GM19463 (cell line): Measurements from ENCODE around the gene PCNX2.

Source experiments
- ATAC-seq: cut with Tn5 transposase; IDR thresholded peaks from one replicate; pipeline ENCODE4 v1.9.1; 2021; ENCODE audit warnings: mild to moderate bottlenecking, moderate library complexity; ENCODE audit not compliant: unreplicated experiment

The PCNX2 gene

GRCh38 chr1:233237647-233238046 lies 57.9 kb downstream of the PCNX2 start:
- no peak for ATAC-seq

- ATAC-seq, result no peak
Measured at GRCh38 chr1:233233508-233234040, 62.0 kb downstream of the PCNX2 start.

GRCh38 chr1:233230011-233230410 lies 65.5 kb downstream of the PCNX2 start:
- no peak for ATAC-seq

GRCh38 chr1:233229288-233229687 lies 66.2 kb downstream of the PCNX2 start:
- ATAC-seq, result no peak

GRCh38 chr1:233227930-233228465 lies 67.5 kb downstream of the PCNX2 start:
- ATAC-seq, result no peak

GRCh38 chr1:233224311-233224710 lies 71.2 kb downstream of the PCNX2 start:
- no peak for ATAC-seq

GRCh38 chr1:233217832-233218231 lies 77.7 kb downstream of the PCNX2 start:
- no peak for ATAC-seq

- no peak for ATAC-seq
Measured at GRCh38 chr1:233216009-233216408, 79.5 kb downstream of the PCNX2 start.

- no peak for ATAC-seq
Measured at GRCh38 chr1:233215135-233215760, 80.3 kb downstream of the PCNX2 start.

GRCh38 chr1:233211595-233211994 lies 83.9 kb downstream of the PCNX2 start:
- ATAC-seq, result no peak

GRCh38 chr1:233211106-233211505 lies 84.4 kb downstream of the PCNX2 start:
- no peak for ATAC-seq

GRCh38 chr1:233209481-233209880 lies 86.0 kb downstream of the PCNX2 start:
- ATAC-seq, result no peak

GRCh38 chr1:233208687-233209086 lies 86.8 kb downstream of the PCNX2 start:
- no peak for ATAC-seq

GRCh38 chr1:233197940-233198339 lies 97.6 kb downstream of the PCNX2 start:
- ATAC-seq, result no peak

GRCh38 chr1:233193741-233194140 lies 101.8 kb downstream of the PCNX2 start:
- no peak for ATAC-seq

GRCh38 chr1:233190987-233191386 lies 104.5 kb downstream of the PCNX2 start:
- no peak for ATAC-seq

GRCh38 chr1:233189526-233189925 lies 106.0 kb downstream of the PCNX2 start:
- ATAC-seq, result no peak

- no peak for ATAC-seq
Measured at GRCh38 chr1:233188061-233188460, 107.5 kb downstream of the PCNX2 start.

- ATAC-seq, result no peak
Measured at GRCh38 chr1:233183226-233184020, 112.1 kb downstream of the PCNX2 start.

- no peak for ATAC-seq
Measured at GRCh38 chr1:233182587-233182986, 112.9 kb downstream of the PCNX2 start.

GRCh38 chr1:233180641-233181364 lies 114.7 kb downstream of the PCNX2 start:
- no peak for ATAC-seq
